GM21723 (cell line): ENCODE results near the gene CENPQ.
"Not testable (repeated sequence)": the region's sequence is repeated elsewhere in the genome, so short reads cannot be mapped to it uniquely, and the experiment has no call there.

Experiments
- ATAC-seq: cut with Tn5 transposase; IDR thresholded peaks from one replicate; pipeline ENCODE4 v1.9.1; 2021; ENCODE audit warnings: mild to moderate bottlenecking, moderate library complexity; ENCODE audit not compliant: unreplicated experiment

Gene CENPQ

DNA sequence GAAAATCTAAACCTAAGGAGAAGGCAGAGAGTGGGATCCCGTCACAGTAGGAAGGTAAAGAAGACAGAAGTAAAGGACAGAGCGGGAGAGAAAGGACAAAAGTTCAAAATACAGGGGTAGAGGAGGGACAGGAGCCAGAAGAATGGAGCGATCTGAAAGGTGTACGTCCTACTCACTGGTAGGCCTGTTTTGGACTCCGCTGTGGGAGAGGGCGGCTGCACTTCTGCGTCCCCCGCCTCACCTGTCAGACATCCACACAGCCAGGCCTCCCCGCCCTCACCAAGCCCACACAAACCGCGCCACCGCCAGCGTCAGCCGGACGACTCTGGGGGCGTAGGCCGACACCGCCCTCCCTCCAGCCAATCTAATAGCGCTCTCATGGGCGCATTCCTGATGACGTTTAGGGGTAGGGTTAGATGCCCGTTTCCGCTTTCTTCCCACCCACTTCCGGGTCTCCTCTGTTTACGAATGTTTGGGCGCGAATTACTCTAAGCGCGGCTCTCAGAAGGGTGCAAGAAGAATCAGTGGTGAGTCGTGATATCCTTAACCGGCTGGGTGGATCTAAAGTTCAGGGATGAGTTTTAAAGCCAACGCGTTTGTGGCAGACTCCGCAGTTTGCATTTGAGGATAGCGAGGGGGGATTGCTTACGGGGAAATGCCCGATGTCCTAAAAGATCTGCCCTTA lies at the start of gene CENPQ, which contains the start of gene MMUT:
CENPQ (plus strand) TSS at position 444 of the 685 bp plus-strand sequence. CDS start 6,807 bp downstream, outside the sequence.
MMUT (minus strand) TSS at position 327 of the 685 bp plus-strand sequence. CDS start 3,787 bp downstream, outside the sequence.
- ATAC-seq: peak; percentile 99

GRCh38 chr6:49415358-49415757 lies 47.8 kb upstream of the CENPQ start:
- ATAC-seq: no peak

DNA sequence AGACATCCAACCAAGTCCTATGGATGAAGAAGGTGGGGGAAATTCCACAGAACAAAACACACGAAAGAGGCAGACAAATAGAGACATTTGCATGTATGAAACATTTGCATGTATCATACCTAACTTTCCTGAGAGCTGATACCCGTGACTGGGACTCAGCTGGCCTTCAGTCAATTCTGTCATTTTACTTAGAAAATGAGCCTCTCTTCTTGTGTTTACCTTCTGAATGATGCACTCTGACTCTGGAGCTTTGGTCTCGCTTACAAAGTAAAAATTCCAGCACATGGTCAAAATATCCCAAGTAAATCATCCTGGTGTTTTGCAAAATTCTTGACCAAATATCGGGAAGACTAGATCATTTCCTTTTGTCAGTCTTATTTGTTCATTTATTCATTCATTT lies 47.0 kb upstream of the CENPQ start:
- ATAC-seq: no peak

DNA sequence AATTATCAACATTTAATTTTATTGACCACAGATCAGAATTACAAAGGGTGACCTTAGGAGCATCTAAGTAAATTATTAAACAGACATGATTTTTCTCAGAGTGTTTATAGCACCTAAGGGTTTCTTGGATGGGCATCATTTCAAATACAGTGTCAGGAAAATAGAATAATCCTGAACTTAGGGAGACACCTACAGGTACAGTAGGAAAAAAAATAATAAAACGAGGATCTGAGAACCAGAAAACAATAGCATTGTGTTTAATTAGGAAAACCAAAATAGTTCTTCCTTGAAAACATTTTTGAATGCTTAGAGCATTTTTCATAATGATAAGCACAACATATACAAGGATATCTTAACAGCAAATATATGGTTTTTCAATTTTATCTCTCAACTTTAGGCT lies 39.4 kb upstream of the CENPQ start:
- no peak for ATAC-seq

DNA sequence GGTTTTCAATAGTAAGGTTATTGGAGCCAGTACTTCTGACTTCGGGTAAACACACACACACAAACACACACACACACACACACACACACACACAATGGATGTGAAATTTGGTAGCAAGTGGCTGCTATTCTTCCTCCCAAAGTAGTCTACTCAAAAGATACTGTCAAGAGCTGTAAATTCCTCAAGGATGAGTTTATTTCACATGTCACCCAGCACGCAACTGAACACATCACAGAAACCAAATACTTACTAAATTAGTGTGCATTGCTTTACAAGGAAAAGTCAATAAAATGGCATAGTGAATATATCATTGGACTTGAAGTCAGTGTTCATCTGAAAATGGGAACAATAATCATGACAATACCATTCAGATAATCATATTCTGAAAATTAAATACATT lies 33.0 kb upstream of the CENPQ start:
- no peak for ATAC-seq

GRCh38 chr6:49430866-49431265 lies 32.3 kb upstream of the CENPQ start:
- ATAC-seq: no peak

- ATAC-seq: no peak
Observed at GRCh38 chr6:49453221-49453620, 9.9 kb upstream of the CENPQ start.

DNA sequence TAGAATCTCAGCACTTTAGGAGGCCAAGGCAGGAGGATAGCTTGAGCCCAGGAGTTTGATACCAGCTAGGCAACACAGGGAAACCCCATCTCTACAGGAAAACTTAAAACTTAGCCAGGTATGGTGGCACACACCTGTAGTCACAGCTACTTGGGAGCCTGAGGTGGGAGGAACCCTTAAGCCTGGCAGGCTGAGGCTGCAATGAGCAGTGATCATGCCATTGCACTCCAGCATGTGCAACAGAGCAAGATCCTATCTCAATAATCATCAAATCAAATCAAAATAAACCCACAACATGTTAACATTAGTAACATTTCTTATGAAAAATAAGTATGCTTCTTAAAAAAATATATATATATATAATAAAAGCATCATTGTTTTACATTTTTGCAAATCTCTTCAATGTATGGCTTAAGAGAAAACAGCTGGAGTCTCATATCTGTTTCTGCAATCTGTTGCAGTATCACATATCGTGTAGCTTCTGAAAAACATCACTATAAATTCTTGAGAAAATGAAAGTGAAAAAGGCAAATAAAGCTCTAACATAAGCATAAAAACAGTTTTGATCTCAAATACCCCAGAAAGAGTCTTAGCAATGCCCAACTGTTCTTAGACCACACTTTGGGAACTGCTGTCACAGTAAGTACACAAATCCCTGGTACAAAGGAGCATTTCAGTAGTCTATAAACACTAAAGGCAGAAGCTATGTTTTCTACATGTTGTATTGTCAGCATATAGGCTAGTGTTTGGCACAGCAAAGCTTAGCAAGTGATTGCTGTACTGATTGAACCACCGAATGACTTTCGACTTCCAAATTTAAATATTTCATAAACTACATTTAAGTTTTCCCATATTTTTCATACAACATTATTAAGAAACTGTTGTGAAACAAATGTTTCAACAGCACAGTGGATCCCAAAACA lies 8.1 kb upstream of the CENPQ start:
- ATAC-seq: peak; percentile 88

- no peak for ATAC-seq
Observed at GRCh38 chr6:49457771-49458170, 5.4 kb upstream of the CENPQ start.

- no peak for ATAC-seq
Observed at GRCh38 chr6:49462071-49462470, 1.1 kb upstream of the CENPQ start.

DNA sequence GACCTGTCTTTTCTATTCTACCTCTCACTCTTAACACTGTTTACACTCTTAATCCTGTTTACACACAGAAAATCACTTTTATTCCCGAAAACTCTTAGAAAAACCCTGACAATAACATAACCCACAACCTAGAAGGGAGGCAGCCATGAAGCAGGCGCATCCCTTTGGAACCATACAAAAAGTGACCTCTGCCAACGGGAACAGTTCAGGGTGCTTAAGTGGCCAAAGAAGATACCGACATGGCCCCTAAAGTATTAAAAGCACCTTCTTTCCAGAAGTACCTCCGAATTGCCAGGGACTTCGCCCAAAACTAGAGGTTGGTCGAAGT lies 607 bp upstream of the CENPQ start:
- peak; percentile 13 for ATAC-seq

DNA sequence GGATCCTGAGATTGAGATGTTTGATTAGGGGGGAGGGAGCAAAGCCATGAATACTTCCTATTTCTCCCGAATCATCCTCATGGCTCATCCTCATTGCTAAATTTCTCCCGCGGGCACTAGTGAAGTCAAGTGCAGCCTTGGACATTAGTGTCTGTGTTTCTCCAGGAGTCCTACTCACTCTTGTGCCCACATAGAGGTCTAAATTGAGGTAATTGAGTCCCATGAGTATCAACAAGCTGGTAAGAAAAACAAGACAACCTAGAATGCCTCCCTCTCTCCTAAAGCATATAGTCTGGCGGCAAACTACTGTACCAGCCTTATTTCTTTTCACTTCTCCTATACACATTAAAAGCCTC lies 420 bp downstream of the CENPQ start:
- ATAC-seq: peak; percentile 8

DNA sequence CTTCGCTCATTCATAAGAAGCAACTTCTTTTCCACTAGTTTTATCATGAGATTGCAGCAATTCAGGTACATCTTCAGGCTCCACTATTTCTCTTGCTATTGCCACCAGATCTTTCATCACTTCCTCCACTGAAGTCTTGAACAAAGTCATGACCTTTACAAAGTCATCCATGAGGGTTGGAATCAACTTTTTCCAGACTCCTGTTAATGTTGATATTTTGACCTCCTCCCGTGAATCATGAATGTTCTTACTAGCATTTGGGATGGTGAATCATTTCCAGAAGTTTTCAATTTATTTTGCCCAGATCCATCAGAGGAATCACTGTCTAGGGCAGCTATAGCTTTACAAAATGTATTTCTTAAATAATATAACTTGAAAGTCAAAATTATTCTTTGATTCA lies 1.5 kb downstream of the CENPQ start:
- no peak for ATAC-seq

DNA sequence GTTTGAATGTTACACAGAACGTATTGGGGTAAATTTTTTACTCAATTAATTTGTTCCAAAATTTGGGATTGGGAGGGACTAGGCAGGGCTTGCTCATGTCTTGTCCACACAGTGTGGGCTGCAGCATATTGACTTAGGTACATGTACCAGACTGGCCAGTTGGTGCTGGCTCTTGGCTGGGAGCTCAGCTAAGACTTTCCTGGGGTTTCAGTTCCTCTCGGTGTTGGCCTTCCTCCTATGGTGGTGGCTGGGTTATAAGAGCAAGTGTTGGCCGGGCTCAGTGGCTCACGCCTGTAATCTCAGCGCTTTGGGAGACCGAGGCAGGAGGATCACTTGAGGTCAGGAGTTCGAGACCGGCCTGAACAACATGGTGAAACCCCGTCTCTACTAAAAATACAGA lies 4.9 kb downstream of the CENPQ start:
- no peak for ATAC-seq

GRCh38 chr6:49476564-49476963 lies 13.4 kb downstream of the CENPQ start:
- not testable (repeated sequence) for ATAC-seq

GRCh38 chr6:49479308-49479970 lies 16.3 kb downstream of the CENPQ start:
- ATAC-seq: no peak

- ATAC-seq: not testable (repeated sequence)
Observed at GRCh38 chr6:49481846-49482245, 18.7 kb downstream of the CENPQ start.

DNA sequence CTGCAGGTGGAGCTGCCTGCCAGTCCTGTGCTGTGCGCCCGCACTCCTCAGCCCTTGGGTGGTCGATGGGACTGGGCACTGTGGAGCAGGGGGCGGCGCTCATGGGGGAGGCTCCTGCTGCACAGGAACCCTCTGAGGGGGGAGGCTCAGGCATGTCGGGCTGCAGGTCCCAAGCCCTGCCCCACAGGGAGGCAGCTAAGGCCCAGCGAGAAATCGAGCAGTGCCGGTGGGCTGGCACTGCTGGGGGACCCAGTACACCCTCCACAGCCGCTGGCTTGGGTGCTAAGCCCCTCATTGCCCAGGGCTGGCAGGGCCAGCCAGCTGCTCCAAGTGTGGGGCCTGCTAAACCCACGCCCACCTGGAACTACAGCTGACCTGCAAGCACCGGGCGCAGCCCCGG lies 20.2 kb downstream of the CENPQ start:
- not testable (repeated sequence) for ATAC-seq

DNA sequence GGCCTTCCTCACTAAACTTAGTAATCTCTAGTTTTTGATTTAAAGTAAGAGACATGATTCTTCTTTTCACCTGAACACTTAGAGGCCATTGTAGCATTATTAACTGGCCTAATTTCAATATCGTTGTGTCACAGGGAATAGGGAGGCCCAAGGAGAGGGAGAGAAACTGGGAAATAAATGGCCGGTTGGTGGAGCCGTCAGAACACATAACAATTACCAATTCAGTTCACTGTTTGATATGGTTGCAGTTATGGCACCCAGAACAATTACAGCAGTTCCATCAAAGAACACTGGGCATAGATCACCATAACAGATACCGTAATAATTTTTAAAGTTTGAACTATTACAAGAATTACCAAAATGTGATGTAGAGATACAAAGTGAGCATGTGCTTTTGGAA lies 27.5 kb downstream of the CENPQ start:
- no peak for ATAC-seq

- no peak for ATAC-seq
Observed at GRCh38 chr6:49497304-49497703, 34.1 kb downstream of the CENPQ start.

DNA sequence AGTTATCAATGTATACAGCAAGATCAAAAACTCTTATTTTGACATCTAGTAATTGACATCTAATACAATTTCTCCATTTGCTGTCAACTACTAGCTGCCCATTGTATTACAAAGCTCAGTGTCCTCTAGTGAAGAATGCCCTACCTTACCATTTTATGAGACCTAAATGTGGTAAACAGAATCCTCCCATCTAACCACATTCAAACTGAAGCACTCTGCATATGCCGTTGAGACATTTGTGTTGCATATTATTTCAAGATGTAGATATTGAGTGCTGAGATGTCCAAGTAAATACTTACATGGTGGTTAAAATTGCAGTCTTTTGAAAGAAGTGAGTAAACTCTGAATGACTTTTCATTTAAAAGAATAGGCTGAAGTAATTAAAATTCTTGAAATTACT lies 36.0 kb downstream of the CENPQ start:
- ATAC-seq: no peak

DNA sequence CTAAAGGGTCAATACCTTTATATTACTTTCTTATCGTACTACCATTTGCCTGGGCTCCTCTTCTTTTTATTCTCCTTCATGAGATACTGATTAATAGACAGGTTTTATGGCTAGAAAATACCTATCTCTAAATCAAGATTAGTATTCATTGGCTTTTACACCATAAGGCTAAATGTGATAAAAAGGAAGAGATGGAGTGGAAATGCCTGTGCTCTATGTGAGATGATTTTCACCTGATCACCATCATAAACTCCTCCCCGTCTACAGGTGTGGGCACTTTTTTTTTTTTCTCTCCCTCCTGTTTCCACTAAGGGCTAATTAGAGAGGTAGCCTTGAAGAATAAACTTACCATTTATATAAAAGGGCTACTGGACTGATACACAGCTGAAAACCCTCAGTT lies 36.5 kb downstream of the CENPQ start, which contains the start of gene GLYATL3:
GLYATL3 (plus strand) TSS at position 301 of the 400 bp plus-strand sequence. CDS start 12,068 bp downstream, outside the sequence.
- ATAC-seq: no peak
